Endothelial cell of umbilical vein (primary cell): ENCODE results near the gene HOXA10.

Experiments
- POLR2A ChIP-seq: IDR thresholded peaks from 2 replicates; pipeline ENCODE4 v1.6.1; 2012; ENCODE audit warnings: low read depth, mild to moderate bottlenecking, control low read depth, low read length
- TF ChIP-seq, protein P1 (sequence below), 2 donors: IDR thresholded peaks; 1 replicate in 1 of 2; 2 replicates in 1 of 2; pipeline ENCODE4 v1.5.1; 2011; ENCODE audit warnings: low read length in 2 of 2, mild to moderate bottlenecking in 2 of 2, moderate library complexity in 2 of 2, control low read depth in 1 of 2, inconsistent platforms in 1 of 2, low read depth in 1 of 2; ENCODE audit not compliant: insufficient read depth in 1 of 2; ENCODE audit errors: extremely low read depth in 1 of 2

- TF ChIP-seq, protein P1, sequence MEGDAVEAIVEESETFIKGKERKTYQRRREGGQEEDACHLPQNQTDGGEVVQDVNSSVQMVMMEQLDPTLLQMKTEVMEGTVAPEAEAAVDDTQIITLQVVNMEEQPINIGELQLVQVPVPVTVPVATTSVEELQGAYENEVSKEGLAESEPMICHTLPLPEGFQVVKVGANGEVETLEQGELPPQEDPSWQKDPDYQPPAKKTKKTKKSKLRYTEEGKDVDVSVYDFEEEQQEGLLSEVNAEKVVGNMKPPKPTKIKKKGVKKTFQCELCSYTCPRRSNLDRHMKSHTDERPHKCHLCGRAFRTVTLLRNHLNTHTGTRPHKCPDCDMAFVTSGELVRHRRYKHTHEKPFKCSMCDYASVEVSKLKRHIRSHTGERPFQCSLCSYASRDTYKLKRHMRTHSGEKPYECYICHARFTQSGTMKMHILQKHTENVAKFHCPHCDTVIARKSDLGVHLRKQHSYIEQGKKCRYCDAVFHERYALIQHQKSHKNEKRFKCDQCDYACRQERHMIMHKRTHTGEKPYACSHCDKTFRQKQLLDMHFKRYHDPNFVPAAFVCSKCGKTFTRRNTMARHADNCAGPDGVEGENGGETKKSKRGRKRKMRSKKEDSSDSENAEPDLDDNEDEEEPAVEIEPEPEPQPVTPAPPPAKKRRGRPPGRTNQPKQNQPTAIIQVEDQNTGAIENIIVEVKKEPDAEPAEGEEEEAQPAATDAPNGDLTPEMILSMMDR (IDR thresholded peaks at IDR 0.05; ENCODE audit: extremely low read depth in 1 of 2, insufficient read depth in 1 of 2, low read depth in 1 of 2, low read length in 2 of 2) = peak; percentile 35 to 41
- no peak for TF ChIP-seq POLR2A
Observed at GRCh38 chr7:27129729-27130539, 44.2 kb downstream of the HOXA10 start.
